Tongue (tissue), 2 donors: ENCODE measurements around the gene MARCHF10. TPM values are rescaled to one million over a fixed set of nuclear protein-coding genes. Genes with fewer than 3 reads are reported as not detected.

Experiments used
- DNase-seq: peaks from one replicate; pipeline ENCODE4 v3.0.0-alpha.2; 2015
- total RNA-seq: library from RNA; depleted of rRNA; stranded (reverse); fragments of >200 nt; gene quantifications from one replicate; pipeline ENCODE4 v1.2.3, GENCODE V29; 2014

MARCHF10 gene
- total RNA-seq, 1 donor from 2014 or later = 0.10 TPM

- DNase-seq = peak; percentile 56
Measured at GRCh38 chr17:62751060-62751691, 56.9 kb downstream of the MARCHF10 start.

- DNase-seq = peak; percentile 74
Measured at GRCh38 chr17:62750631-62751051, 57.5 kb downstream of the MARCHF10 start.

GRCh38 chr17:62749926-62750325 lies 58.2 kb downstream of the MARCHF10 start:
- DNase-seq = no peak

- DNase-seq = no peak
Measured at GRCh38 chr17:62746941-62747340, 61.2 kb downstream of the MARCHF10 start.

GRCh38 chr17:62745806-62746205 lies 62.3 kb downstream of the MARCHF10 start:
- peak; percentile 73 for DNase-seq

- no peak for DNase-seq
Measured at GRCh38 chr17:62744259-62744658, 63.9 kb downstream of the MARCHF10 start.

- no peak for DNase-seq
Measured at GRCh38 chr17:62741290-62741689, 66.8 kb downstream of the MARCHF10 start.

- DNase-seq = peak; percentile 50
Measured at GRCh38 chr17:62739645-62740388, 68.3 kb downstream of the MARCHF10 start.

- no peak for DNase-seq
Measured at GRCh38 chr17:62738281-62738680, 69.8 kb downstream of the MARCHF10 start.

- DNase-seq = no peak
Measured at GRCh38 chr17:62737513-62737912, 70.6 kb downstream of the MARCHF10 start.

- no peak for DNase-seq
Measured at GRCh38 chr17:62735044-62735651, 73.0 kb downstream of the MARCHF10 start.

GRCh38 chr17:62732125-62732524 lies 76.0 kb downstream of the MARCHF10 start:
- DNase-seq = no peak

GRCh38 chr17:62727916-62728672 lies 80.0 kb downstream of the MARCHF10 start:
- no peak for DNase-seq

GRCh38 chr17:62725791-62726249 lies 82.3 kb downstream of the MARCHF10 start:
- DNase-seq = no peak

- DNase-seq = peak; percentile 32
Measured at GRCh38 chr17:62724398-62725146, 83.5 kb downstream of the MARCHF10 start.

GRCh38 chr17:62723842-62724241 lies 84.3 kb downstream of the MARCHF10 start:
- DNase-seq = no peak

- no peak for DNase-seq
Measured at GRCh38 chr17:62722625-62723024, 85.5 kb downstream of the MARCHF10 start.

- DNase-seq = no peak
Measured at GRCh38 chr17:62720126-62720850, 87.8 kb downstream of the MARCHF10 start.

GRCh38 chr17:62719586-62719985 lies 88.5 kb downstream of the MARCHF10 start:
- DNase-seq = no peak

- no peak for DNase-seq
Measured at GRCh38 chr17:62718429-62718828, 89.7 kb downstream of the MARCHF10 start.

- DNase-seq = no peak
Measured at GRCh38 chr17:62717889-62718288, 90.2 kb downstream of the MARCHF10 start.
